HG02588 (cell line): Measurements from ENCODE around the gene ACRV1.
"Not testable (repeated sequence)": the region's sequence is repeated elsewhere in the genome, so short reads cannot be mapped to it uniquely, and the experiment has no call there.

Experiments
- ATAC-seq: cut with Tn5 transposase; IDR thresholded peaks from one replicate; pipeline ENCODE4 v1.9.1; 2021; ENCODE audit warnings: mild to moderate bottlenecking, moderate library complexity; ENCODE audit not compliant: unreplicated experiment

Gene ACRV1, protein sequence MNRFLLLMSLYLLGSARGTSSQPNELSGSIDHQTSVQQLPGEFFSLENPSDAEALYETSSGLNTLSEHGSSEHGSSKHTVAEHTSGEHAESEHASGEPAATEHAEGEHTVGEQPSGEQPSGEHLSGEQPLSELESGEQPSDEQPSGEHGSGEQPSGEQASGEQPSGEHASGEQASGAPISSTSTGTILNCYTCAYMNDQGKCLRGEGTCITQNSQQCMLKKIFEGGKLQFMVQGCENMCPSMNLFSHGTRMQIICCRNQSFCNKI

GRCh38 chr11:125680747-125681146 is at the start of gene ACRV1:
Gene ACRV1, minus strand, starts transcription at chr11:125680847. Its CDS starts 67 bp downstream, at chr11:125680780.
- no peak for ATAC-seq

- no peak for ATAC-seq
These were observed 48.3 kb upstream of the ACRV1 start for GRCh38 chr11:125728969-125729368.

- no peak for ATAC-seq
These were observed 43.5 kb upstream of the ACRV1 start for GRCh38 chr11:125724125-125724524.

DNA sequence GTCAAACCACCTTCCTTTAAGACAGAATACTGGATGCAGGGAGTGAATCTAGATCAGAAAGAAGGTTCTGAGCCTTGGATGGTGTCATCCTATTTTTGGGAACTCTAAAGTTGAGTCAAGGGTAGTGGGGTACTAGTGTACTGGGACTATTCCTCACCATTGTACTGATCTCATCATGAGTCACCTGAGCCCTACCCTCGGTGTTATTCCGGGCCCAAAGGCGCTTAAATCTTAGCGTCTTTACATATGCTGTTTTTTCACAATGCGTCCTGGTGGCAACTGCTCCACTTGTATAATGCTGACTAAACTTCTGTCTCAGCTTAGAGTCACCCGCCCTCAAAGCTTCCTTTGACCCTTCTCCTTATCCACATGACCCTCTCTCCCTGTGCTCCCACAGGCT is 40.1 kb upstream of the ACRV1 start:
- no peak for ATAC-seq

DNA sequence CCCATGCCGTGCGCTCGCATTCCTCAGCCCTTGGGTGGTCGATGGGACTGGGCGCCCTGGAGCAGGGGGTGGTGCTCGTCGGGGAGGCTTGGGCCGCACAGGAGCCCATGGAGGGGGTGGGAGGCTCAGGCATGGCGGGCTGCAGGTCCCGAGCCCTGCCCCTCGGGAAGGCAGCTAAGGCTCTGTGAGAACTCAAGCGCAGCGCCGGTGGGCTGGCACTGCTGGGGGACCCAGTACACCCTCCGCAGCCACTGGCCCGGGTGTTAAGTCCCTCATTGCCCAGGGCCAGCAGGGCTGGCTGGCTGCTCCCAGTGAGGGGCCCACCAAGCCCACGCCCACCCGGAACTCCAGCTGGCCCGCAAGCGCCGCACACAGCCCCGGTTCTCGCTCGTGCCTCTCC is 24.0 kb upstream of the ACRV1 start:
- not testable (repeated sequence) for ATAC-seq

DNA sequence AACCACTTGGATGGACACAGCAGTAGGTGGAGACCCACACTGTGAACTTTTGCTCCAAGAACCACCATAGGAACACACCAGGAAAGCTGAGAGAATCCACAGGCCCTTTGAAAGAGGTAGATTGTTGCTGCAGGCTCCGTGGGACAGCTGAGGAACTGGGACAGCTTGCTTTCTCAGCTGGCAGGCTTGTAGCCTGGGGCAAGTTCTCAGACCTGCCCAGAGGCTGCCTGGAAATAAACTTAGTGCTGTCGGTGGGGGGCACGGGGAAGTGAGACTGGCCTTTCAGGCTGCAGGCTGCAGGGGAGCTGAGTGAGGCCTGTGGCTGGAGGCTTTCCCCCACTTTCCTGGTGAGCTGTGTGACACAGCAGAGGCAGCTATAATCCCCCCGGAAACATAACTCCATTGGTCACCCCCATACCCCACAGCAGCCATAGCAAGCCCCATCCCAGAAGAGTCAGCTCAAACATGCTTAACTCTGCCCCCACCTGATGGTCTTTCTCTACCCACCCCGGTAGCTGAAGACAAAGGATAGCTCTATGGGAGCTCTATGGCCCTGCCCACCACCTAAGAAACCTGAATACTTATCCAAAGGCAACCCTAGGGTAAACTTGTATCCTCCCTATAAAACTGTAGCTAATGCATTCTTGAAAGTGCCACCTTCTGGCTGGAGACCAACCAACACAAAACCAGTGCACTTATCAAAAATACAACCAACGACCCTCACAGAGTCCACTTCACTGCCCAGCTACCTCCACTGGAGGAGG is 21.4 kb upstream of the ACRV1 start:
- ATAC-seq = no peak

GRCh38 chr11:125701018-125701610 is 20.5 kb upstream of the ACRV1 start:
- no peak for ATAC-seq

DNA sequence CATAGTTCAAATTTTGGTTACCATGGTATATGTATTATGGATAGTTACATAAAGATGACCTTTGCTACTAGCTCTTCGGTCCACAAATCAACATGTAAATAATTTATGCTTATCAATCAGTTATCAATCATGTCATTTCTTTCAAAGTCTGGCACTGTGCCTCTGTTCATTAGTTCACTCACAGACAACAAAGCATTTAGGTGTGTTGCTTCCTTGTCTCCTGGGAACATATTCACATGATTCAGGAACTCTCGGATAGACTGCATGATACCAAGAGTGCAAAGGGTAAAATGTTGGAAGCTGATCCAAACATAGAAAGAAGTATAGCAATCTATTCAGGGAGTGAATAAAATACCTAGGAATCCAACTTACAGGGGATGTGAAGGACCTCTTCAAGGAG is 14.3 kb upstream of the ACRV1 start:
- ATAC-seq = no peak

DNA sequence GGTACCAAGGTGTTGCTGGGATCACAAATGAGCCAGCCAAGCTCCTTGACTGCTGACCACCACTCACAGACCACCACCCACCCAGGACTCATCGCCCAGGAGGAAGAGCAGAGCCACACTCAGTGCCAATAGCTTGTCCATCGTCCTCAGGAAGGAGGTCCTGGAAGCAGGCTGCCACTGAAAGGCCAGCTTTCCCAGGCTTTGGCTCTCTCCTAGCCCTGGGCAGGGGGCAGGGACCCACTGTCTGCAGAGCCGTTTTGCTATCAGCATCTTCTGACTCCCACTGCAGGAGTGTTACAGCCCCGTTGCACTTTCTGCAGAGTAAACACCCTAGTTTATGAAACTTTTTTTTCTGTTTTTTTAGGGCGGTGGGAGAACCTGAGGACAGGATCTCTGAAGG is 12.2 kb upstream of the ACRV1 start:
- ATAC-seq = no peak

- ATAC-seq = no peak
These were observed 9.4 kb upstream of the ACRV1 start for GRCh38 chr11:125690006-125690405.

- ATAC-seq = no peak
These were observed 8.7 kb upstream of the ACRV1 start for GRCh38 chr11:125689274-125689859.

DNA sequence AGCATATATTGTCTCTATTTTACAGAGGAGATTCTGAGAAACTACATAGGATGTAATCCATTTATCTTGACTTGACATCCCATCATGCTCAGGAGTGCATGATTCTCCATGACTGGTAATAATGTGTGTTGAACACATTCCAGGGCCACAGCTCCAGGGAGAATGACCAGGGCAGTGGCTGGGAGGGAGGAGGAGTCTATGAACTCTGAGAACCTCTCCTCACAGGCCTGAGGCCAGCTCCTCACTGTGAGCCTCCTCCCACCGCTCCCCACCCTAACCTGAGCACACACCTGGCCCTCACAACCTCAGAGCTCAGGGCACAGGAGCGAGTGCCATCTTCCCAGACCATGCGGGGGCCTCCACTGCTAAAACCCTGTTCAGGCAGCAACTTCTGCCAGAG is 8.0 kb upstream of the ACRV1 start:
- ATAC-seq = no peak

GRCh38 chr11:125688066-125688465 is 7.4 kb upstream of the ACRV1 start:
- ATAC-seq = no peak

DNA sequence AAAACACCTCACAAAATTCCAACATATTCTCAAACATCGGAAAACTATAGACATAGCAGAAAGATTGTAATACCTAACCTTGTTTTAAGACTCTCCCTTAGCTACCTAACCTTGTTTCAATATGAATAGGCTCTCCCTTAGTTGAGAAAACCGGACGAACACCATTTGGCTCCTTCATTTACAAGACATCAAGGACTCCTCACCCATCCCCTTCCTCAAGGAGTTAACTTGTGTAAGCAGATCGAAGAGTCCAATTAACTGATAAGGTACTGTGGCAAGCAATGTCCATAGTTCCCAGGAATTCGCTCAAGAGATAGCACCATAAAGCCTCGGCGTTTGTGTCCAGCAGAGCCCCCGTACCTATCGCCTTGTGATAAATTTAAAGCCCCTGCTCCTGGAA is 4.6 kb upstream of the ACRV1 start:
- no peak for ATAC-seq

GRCh38 chr11:125679837-125680236 is 810 bp downstream of the ACRV1 start:
- ATAC-seq = no peak

GRCh38 chr11:125679397-125679796 is 1.2 kb downstream of the ACRV1 start:
- ATAC-seq = no peak

- no peak for ATAC-seq
These were observed 5.5 kb downstream of the ACRV1 start for GRCh38 chr11:125675196-125675595.

DNA sequence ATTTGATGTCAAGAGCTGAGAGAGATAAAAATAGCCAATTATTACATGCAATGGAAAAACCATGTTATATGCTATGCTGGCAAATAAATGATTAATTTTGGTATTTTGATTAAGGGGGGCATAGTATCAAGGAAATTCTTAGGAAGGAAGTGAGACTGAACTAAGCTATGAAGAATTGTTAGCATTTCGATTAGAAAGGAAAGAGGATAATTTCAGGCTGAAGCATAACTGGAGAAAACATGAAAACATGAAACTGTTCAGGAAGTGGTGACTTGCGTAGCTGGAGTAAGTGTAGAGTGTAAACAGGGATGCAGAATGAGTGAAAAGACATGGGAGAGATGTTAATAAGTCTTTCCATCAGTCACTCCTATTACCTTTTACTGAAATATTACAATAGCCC is 6.4 kb downstream of the ACRV1 start:
- ATAC-seq = no peak

DNA sequence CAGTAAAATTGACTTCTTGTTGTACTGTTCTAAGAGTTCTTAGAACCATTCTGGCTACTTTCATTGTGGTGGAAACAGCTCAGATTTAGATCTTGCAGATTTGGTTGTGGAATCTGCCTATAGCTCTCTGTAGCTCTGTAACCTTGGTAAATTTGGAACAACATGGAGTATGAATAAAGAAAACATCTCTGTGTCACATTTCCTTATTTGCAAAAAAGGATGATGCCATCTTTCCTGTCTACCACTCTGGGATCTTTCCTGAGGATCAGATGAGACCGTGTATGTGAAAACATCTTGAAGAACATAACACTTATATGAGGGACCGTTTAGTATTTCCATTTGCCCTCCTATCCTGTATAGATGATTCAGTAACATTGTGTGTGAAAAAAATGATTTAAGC is 9.1 kb downstream of the ACRV1 start:
- ATAC-seq = no peak

DNA sequence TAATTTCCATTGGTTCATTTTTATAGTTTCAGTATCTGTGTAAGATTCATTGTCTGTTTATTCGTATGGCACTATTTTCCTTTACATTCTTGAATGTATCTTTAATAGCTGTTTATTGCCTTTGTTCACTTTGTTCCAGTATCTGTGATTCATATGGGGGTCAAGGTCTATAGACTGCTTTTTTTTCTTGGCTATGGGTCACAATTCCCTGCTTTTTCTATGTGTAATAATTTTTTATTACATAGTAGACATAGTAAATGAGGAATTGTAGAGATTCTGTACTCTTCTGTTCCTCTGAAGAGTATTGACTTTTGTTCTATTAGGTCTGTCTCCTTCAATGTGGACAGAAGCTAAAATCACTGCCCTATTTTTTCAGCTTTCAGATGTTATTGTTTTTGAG is 10.5 kb downstream of the ACRV1 start:
- ATAC-seq = no peak

GRCh38 chr11:125667151-125667550 is 13.5 kb downstream of the ACRV1 start:
- ATAC-seq = no peak

DNA sequence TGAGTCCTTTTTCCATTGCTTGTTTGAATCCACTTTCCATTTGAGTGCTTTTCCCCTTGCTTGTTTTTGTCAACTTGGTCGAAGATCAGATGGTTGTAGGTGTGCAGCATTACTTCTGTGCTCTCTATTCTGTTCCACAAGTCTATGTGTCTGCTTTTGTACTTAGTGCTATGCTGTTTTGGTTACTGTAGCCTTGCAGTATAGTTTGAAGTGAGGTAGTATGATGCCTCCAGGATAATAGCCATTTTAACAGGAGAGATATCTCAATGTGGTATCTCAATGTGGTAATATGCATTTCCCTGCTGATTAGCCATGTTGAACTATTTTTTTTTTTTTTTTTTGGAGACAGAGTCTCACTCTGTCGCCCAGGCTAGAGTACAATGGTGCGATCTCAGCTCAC is 16.7 kb downstream of the ACRV1 start:
- ATAC-seq = no peak
